Activated CD4-positive, alpha-beta memory T cell treated with anti-CD3 and anti-CD28 coated beads for 36 hours (primary cell): ENCODE measurements around the gene DENND5B. TPM values are rescaled to one million over a fixed set of nuclear protein-coding genes. Genes with fewer than 3 reads are reported as not detected.

ENCODE experiments used
- total RNA-seq, 2 experiments: library from RNA; stranded (reverse); gene quantifications; one replicate each; pipeline ENCODE4 v1.2.3, GENCODE V29; 2021

DENND5B gene
- total RNA-seq, 2 experiments from 2014 or later: 0.10 to 0.17 TPM

Other genes starting within 250 kb of the DENND5B start
- 1 to 10 TPM; 1.1 to 1.3 TPM for gene ETFBKMT, start 68.6 kb upstream of the DENND5B start, total RNA-seq
- gene AMN1, start 137.9 kb upstream of the DENND5B start, total RNA-seq: 1 to 10 TPM; 3.2 to 4.7 TPM